ENCODE results near the gene BCAS1.

Gene BCAS1

DNA sequence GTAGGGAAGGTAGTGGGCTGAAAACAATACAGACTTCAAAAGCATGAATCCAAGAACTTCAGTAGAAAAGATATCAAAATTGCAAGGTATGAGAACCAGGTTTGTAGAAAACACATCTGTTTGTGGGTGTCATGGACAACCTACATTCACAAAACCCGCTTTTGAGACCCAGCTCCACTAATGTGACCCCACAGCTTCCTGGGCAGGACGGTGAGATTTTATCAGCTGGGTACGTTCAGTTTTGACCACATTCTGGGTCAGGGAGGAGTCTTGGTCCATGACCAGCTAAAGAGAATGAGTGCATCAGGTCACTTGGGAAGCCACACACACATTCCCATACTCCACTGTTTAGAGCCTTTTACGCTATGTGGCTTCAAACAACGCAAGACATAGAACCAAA, 77.1 kb downstream of the BCAS1 start:
- Histone ChIP-seq H3K9ac (ENCODE audit: low read depth, low read length) (no peak overlapping the region), H3K27me3 (ENCODE audit: control insufficient read depth, insufficient read depth, low read length) (peaks cover 4% of the 10 kb centered on the region), H3K4me3 (ENCODE audit: low read length) (no peak overlapping the region), H3K36me3 (ENCODE audit: insufficient read depth, low read length) (no peaks in the 10 kb centered on the region), H3K4me2 (ENCODE audit: low read length) (no peak overlapping the region), H3K9me3 (replicated peaks; ENCODE audit: low read length) (no peaks in the 10 kb centered on the region), H3K4me1 (ENCODE audit: control insufficient read depth, insufficient read depth, low read length) (no peaks in the 10 kb centered on the region)

DNA sequence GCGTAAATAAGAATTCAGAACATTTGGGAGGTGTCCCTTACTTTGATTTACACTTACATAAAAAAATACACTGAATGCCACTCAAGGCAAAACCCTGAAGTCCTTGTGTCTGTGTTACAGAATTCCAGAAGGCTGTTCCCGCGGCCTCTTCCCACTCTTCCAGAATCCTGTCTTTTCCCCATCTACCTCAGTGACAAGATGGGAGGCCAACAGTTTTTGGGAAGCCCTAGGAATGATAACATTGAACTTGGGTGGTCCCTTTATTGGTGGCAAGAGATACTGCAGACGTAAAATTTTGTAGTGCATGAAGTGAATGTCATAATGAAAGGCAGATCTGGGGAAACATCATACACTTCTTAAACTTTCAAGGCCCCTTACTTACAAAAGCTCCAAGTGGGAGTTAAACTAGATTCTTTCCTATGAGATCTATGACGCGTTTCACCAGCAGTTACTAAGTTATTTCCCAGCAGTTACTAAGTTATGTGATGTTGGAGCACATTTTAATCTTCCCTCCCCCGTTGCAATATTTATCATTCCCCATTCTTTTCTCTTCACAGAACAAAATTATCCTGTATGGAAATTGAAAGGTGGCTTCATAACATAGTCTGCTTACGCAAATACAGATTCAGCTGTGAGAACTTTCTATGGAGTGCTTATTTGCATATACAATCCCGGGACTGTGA, 79.5 kb downstream of the BCAS1 start:
- Histone ChIP-seq H3K9ac (ENCODE audit: low read depth, low read length) (no peak overlapping the region), H3K9me3 (replicated peaks; ENCODE audit: low read length) (no peaks in the 10 kb centered on the region), H3K4me3 (ENCODE audit: low read length) (no peak overlapping the region), H3K4me1 (ENCODE audit: control insufficient read depth, insufficient read depth, low read length) (no peaks in the 10 kb centered on the region), H3K36me3 (ENCODE audit: insufficient read depth, low read length) (no peaks in the 10 kb centered on the region), H3K4me2 (ENCODE audit: low read length) (no peak overlapping the region), H3K27me3 (ENCODE audit: control insufficient read depth, insufficient read depth, low read length) (peaks cover 4% of the 10 kb centered on the region)

DNA sequence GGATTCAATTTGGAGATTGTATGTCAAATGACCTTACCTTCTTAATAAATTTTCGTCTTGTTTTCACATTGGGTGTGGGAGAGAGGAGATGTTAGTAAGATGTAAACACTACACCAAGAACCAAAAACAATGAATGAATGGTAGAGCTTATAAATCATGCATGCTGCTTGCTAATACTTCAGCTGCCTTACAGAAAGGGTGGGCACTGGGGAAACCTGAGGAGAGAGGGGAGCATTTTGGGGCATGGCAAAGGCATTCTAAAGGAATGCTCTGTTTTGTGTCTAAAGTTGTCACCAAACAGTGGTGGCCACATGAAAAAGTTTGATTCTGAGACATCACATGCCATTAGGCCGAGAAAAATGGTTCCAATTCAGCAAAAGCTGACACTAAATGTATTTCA, 80.4 kb downstream of the BCAS1 start:
- no peak overlapping the region for H3K9ac ChIP-seq (ENCODE audit: low read depth, low read length)
- no peaks in the 10 kb centered on the region for H3K9me3 ChIP-seq (replicated peaks; ENCODE audit: low read length)
- H3K27me3 ChIP-seq (ENCODE audit: control insufficient read depth, insufficient read depth, low read length) = peaks cover 4% of the 10 kb centered on the region
- H3K4me1 ChIP-seq (ENCODE audit: control insufficient read depth, insufficient read depth, low read length) = no peaks in the 10 kb centered on the region
- no peaks in the 10 kb centered on the region for H3K36me3 ChIP-seq (ENCODE audit: insufficient read depth, low read length)
- H3K4me2 ChIP-seq (ENCODE audit: low read length) = no peak overlapping the region
- no peak overlapping the region for H3K4me3 ChIP-seq (ENCODE audit: low read length)

DNA sequence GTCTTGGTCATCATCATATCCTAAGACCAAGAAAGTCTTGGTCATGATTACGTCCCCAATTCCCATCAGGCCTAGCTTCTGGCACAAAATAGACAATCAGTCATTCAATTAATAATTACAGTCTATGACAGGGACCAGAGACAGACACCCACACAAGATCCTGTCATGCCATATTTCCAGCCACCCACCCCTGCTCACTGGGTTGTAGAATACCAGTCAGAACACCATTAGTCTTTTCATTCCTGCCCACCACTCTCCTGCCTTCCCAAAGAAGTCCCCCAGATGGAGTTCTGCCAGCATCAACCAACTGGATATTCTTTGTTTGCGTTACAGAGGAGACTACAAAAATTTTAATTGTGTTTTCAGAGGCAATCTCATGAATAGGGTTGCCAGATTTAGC, 81.0 kb downstream of the BCAS1 start:
- no peaks in the 10 kb centered on the region for H3K36me3 ChIP-seq (ENCODE audit: insufficient read depth, low read length)
- H3K4me1 ChIP-seq (ENCODE audit: control insufficient read depth, insufficient read depth, low read length) = no peaks in the 10 kb centered on the region
- no peaks in the 10 kb centered on the region for H3K9me3 ChIP-seq (replicated peaks; ENCODE audit: low read length)
- H3K27me3 ChIP-seq (ENCODE audit: control insufficient read depth, insufficient read depth, low read length) = peaks cover 4% of the 10 kb centered on the region
- H3K9ac ChIP-seq (ENCODE audit: low read depth, low read length) = no peak overlapping the region
- no peak overlapping the region for H3K4me2 ChIP-seq (ENCODE audit: low read length)
- H3K4me3 ChIP-seq (ENCODE audit: low read length) = no peak overlapping the region

DNA sequence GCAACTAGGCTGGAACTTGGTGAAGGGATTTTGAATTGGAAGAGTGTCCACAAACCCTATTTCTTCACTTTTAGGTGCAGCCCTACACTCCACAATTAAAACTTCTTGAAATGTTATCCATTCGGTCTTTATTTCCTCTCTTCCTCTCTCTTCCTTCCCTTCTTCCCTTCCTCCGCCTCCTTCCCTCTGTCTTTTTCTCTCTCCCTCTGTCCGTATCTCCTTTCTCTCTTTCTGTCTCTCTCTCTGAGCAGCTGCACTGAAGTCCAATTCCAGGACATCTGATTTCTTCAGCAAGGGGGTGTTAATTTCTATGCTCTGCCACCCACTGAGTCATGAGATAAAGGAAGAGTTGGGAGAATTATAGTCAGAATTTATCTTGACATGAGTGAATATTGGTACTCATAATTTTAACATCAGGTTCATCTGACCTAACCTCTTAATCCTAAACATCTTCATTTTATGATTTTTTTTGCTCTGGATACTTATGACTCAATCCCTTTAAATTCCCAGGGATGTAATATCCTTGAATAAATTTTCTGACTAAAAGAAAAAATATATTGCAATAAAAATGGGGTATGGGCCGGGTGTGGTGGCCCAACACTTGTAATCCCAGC, 84.2 kb downstream of the BCAS1 start:
- H3K9ac ChIP-seq (ENCODE audit: low read depth, low read length) = no peak overlapping the region
- no peak overlapping the region for H3K4me3 ChIP-seq (ENCODE audit: low read length)
- no peaks in the 10 kb centered on the region for H3K4me1 ChIP-seq (ENCODE audit: control insufficient read depth, insufficient read depth, low read length)
- no peaks in the 10 kb centered on the region for H3K36me3 ChIP-seq (ENCODE audit: insufficient read depth, low read length)
- peaks cover 4% of the 10 kb centered on the region for H3K27me3 ChIP-seq (ENCODE audit: control insufficient read depth, insufficient read depth, low read length)
- H3K9me3 ChIP-seq (replicated peaks; ENCODE audit: low read length) = no peaks in the 10 kb centered on the region
- no peak overlapping the region for H3K4me2 ChIP-seq (ENCODE audit: low read length)

DNA sequence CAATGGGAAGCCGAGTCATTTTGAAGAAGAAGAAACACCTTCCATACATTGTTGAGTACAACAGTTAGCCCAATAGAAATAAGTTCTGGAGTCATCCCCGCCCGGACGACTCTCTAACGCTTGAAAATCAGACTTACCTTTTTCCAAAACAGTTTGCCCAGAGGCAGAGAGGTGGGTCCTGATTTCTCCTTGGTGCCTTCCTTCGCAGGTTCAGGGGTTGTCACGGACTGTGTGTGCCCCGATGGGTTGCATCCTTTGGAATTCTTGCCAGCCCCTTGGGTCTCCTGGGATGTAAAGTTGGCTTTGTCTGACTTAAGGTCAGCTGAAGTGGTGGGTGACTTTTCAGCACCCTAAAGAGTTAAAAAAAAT, 85.3 kb downstream of the BCAS1 start:
- no peaks in the 10 kb centered on the region for H3K9me3 ChIP-seq (replicated peaks; ENCODE audit: low read length)
- no peak overlapping the region for H3K4me3 ChIP-seq (ENCODE audit: low read length)
- H3K4me1 ChIP-seq (ENCODE audit: control insufficient read depth, insufficient read depth, low read length) = no peaks in the 10 kb centered on the region
- no peak overlapping the region for H3K9ac ChIP-seq (ENCODE audit: low read depth, low read length)
- no peaks in the 10 kb centered on the region for H3K27me3 ChIP-seq (ENCODE audit: control insufficient read depth, insufficient read depth, low read length)
- no peaks in the 10 kb centered on the region for H3K36me3 ChIP-seq (ENCODE audit: insufficient read depth, low read length)
- no peak overlapping the region for H3K4me2 ChIP-seq (ENCODE audit: low read length)

DNA sequence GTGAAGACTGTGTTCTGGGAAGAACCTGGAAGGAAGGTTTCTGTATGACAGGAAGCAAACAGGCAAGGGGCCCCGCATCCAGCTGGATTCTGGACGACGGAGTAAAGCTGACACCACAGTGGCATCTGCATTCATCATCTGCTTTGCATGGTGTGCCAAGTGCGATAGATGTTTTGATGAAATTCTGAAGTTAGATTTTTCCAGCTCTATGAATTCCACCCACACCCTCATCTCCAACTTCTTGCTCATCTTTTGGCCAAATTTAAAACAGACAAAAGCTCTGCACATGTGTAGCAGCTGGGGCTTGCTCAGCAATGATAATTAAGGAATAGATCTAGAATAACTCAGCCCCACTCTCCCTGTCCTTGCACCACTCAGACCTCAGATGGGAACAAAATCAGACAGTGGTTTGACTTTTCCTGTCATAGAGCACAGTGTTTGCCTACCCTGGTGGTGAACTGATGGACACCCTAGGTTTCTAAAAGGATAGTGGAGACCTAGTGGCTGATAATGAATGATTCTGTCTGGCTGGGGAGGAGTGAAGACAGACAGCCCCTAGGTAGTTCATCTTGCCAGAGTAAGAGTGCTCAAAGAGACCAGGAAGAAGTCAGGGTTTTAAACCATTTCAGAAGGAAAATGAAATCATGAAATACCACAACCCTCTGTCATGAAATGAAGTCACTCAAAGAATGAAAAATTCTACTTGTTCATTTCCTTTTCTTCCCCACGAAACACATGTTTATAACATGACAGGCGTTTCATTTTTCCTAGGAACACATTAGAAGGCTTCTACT, 85.8 kb downstream of the BCAS1 start:
- Histone ChIP-seq H3K9ac (ENCODE audit: low read depth, low read length) (no peak overlapping the region), H3K4me3 (ENCODE audit: low read length) (no peak overlapping the region), H3K4me2 (ENCODE audit: low read length) (no peak overlapping the region), H3K36me3 (ENCODE audit: insufficient read depth, low read length) (no peaks in the 10 kb centered on the region), H3K9me3 (replicated peaks; ENCODE audit: low read length) (no peaks in the 10 kb centered on the region), H3K4me1 (ENCODE audit: control insufficient read depth, insufficient read depth, low read length) (no peaks in the 10 kb centered on the region), H3K27me3 (ENCODE audit: control insufficient read depth, insufficient read depth, low read length) (no peaks in the 10 kb centered on the region)

DNA sequence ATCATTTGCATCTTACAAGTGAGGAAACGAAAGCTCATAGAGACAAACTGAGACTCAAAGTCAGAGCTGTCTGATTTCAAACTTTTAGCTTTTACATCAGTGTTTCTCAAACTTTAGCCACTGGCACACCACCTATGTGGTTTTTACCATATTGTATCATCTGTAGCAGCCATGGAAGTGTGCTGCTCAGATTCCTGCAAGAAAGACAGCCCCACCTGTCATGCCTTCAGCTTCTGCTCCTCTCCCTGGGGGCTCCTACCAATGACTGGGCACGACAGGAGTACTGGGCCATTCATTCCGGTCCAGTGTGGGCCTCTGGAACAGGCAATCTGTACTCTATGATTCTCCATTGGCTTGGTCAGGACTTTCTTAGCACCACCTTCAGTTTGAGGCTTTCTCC, 87.0 kb downstream of the BCAS1 start:
- Histone ChIP-seq H3K27me3 (ENCODE audit: control insufficient read depth, insufficient read depth, low read length) (no peaks in the 10 kb centered on the region), H3K4me2 (ENCODE audit: low read length) (no peak overlapping the region), H3K4me1 (ENCODE audit: control insufficient read depth, insufficient read depth, low read length) (no peaks in the 10 kb centered on the region), H3K9ac (ENCODE audit: low read depth, low read length) (no peak overlapping the region), H3K36me3 (ENCODE audit: insufficient read depth, low read length) (no peaks in the 10 kb centered on the region), H3K9me3 (replicated peaks; ENCODE audit: low read length) (no peaks in the 10 kb centered on the region), H3K4me3 (ENCODE audit: low read length) (no peak overlapping the region)

DNA sequence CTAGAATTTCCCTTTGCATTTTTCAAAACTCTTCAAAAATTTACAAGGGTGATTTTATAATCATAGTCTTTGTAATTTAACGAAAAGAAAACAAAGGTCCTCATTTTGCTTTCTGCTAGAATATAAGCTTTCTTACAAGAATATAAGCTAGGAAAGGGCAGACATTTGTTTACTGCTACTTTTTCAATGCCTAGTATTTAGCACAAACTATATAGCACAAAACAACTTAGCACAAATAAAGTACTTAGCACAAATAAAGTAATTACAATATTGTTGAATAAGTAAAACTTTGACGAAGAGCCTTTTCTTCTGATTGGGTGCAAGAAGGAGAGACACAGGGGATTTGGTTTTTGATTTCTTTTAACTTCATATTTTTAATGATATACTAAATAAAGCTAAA, 87.8 kb downstream of the BCAS1 start:
- Histone ChIP-seq H3K9me3 (replicated peaks; ENCODE audit: low read length) (no peaks in the 10 kb centered on the region), H3K9ac (ENCODE audit: low read depth, low read length) (no peak overlapping the region), H3K36me3 (ENCODE audit: insufficient read depth, low read length) (no peaks in the 10 kb centered on the region), H3K4me2 (ENCODE audit: low read length) (no peak overlapping the region), H3K4me1 (ENCODE audit: control insufficient read depth, insufficient read depth, low read length) (no peaks in the 10 kb centered on the region), H3K4me3 (ENCODE audit: low read length) (no peak overlapping the region), H3K27me3 (ENCODE audit: control insufficient read depth, insufficient read depth, low read length) (no peaks in the 10 kb centered on the region)

DNA sequence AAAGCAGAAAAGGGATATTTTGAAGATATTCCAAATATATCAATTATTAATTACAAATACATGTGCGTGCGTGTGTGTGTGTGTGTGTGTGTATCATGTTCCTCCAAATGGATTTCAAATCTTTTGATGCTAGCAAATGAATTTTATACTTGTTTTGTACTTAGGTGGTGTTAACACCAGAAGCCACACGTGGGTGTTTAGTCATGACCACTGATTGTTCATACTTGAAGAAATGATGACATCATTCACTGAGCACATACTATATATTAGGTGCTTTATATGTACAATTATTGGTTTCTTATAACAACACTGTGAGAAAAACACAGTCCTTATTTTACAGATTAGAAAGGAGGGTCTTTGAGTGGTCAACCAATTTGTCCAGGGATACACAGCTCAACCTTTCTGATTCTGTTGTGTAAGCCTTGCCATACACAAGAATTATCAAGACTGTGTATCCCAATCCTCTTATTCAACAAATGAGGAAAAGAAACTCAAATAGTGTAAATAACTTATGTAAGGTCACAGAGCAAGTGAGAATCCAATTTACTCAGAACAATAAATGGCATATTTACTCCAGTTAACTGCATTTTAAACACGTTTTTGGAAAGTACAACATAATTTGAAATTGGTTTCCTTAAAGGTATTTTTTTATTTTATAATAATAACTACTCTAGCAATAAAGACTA, 88.5 kb downstream of the BCAS1 start:
- H3K9ac ChIP-seq (ENCODE audit: low read depth, low read length) = no peak overlapping the region
- no peak overlapping the region for H3K4me3 ChIP-seq (ENCODE audit: low read length)
- H3K9me3 ChIP-seq (replicated peaks; ENCODE audit: low read length) = no peaks in the 10 kb centered on the region
- H3K27me3 ChIP-seq (ENCODE audit: control insufficient read depth, insufficient read depth, low read length) = no peaks in the 10 kb centered on the region
- H3K36me3 ChIP-seq (ENCODE audit: insufficient read depth, low read length) = no peaks in the 10 kb centered on the region
- H3K4me1 ChIP-seq (ENCODE audit: control insufficient read depth, insufficient read depth, low read length) = no peaks in the 10 kb centered on the region
- H3K4me2 ChIP-seq (ENCODE audit: low read length) = no peak overlapping the region

DNA sequence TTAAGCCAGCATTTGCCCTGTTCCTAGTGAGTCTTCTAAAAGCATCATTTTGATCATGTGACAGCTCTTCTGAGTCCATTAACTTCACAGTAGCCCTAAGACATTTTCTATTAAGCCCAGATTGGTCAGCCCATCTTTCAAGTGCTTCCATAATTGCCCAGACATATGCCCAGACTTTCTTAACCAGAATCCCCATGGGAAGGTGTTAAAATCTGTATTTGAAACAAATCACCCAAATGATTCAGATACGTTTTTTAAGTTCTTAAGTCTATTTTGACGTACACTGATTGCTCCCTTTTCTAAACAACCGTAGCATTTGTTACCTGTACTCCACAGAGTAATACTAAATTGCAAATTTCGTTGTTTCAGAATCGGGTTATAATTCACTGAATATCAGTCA, 89.3 kb downstream of the BCAS1 start:
- Histone ChIP-seq H3K4me2 (ENCODE audit: low read length) (no peak overlapping the region), H3K9ac (ENCODE audit: low read depth, low read length) (no peak overlapping the region), H3K27me3 (ENCODE audit: control insufficient read depth, insufficient read depth, low read length) (no peaks in the 10 kb centered on the region), H3K4me3 (ENCODE audit: low read length) (no peak overlapping the region), H3K36me3 (ENCODE audit: insufficient read depth, low read length) (no peaks in the 10 kb centered on the region), H3K9me3 (replicated peaks; ENCODE audit: low read length) (no peaks in the 10 kb centered on the region), H3K4me1 (ENCODE audit: control insufficient read depth, insufficient read depth, low read length) (no peaks in the 10 kb centered on the region)

Measured in skeletal muscle satellite cell (primary cell).